ENCODE data around the gene SRRM4.
"Not testable (repeated sequence)": the region's sequence is repeated elsewhere in the genome, so short reads cannot be mapped to it uniquely, and the experiment has no call there.

Gene SRRM4

GRCh38 chr12:119008691-119009221 is 27.4 kb downstream of the SRRM4 start:
- peak; percentile 47 for DNase-seq (ENCODE audit: low spot score)

GRCh38 chr12:119011231-119011630 is 29.9 kb downstream of the SRRM4 start:
- DNase-seq (ENCODE audit: low spot score): no peak

- DNase-seq (ENCODE audit: low spot score): no peak
Measured at GRCh38 chr12:119012179-119012578, 30.8 kb downstream of the SRRM4 start.

GRCh38 chr12:119013023-119013422 is 31.7 kb downstream of the SRRM4 start:
- no peak for DNase-seq (ENCODE audit: low spot score)

DNA sequence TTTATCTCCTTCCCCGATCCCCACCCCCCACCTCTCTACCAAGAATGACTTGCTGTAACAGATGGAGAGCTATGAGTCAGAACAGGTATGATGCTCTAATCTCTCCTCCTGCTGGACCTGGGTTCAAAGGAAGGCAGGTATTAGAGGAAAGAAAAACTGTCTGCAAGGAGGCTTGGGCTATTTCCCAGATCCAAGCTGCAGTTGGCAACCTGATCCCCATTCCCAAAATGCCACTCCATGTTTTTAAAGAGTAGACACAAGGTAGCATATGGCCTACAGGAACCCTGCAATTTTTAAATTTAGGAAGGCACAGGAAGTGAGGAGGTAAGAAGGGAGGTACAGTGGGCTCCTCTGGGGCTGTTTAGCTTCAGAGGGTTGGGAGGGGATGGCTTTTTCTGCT is 33.0 kb downstream of the SRRM4 start:
- DNase-seq (ENCODE audit: low spot score): no peak

- no peak for DNase-seq (ENCODE audit: low spot score)
Measured at GRCh38 chr12:119016715-119017114, 35.4 kb downstream of the SRRM4 start.

- no peak for DNase-seq (ENCODE audit: low spot score)
Measured at GRCh38 chr12:119019166-119019565, 37.8 kb downstream of the SRRM4 start.

GRCh38 chr12:119020406-119021360 is 39.3 kb downstream of the SRRM4 start:
- DNase-seq (ENCODE audit: low spot score): peak; percentile 87

DNA sequence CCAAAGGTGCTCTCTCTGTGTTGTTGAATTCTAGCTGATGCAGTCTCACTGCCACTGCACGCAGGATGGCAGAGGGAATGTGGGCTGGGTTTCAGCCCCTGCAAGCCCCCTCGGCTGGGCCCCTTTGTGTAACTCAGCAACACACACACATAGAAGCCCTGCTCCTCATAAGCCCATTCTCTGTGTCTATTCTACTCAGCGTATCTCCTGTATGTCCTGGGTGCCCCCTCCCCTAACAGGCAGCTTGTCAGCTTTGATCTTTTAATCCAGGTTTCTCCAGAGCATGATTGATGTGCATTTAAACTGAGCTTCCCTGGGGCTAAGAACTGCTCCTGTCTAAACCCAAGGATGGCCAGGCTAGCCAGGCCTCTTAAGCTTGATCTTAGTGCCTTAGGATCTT is 43.0 kb downstream of the SRRM4 start:
- no peak for DNase-seq (ENCODE audit: low spot score)

DNA sequence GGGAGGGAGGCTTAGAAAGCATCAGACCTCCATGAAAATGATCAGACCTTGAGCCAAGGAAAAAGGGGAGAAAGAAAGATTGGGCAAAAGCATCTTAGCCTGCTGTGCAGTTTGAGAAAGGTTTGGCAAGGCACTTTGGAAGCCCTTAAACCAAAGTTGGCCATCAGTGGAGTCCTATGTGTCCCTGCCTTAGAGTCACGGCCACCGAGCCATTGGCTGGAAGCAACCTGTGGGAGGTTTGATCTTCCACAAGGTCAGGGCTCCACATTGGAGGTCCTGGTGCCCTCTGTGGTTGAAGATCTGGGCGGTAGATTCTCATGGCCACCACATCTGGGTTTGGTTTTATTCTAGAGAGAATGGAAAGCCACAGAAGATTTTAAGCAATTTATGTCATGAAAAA is 44.4 kb downstream of the SRRM4 start:
- DNase-seq (ENCODE audit: low spot score): no peak

DNA sequence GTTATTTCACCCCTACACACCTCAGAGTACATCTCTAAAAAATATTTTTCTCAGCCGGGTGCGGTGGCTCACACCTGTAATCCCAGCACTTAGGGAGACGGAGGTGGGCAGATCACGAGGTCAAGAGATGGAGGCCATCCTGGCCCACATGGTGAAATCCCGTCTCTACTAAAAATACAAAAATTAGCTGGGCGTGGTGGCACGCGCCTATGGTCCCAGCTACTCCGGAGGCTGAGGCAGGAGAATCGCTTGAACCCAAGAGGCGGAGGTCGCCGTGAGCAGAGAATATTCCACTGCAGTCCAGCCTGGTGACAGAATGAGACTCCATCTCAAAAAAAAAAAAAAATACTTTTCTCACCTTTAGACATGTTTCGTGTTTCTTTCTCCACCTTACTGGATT is 52.0 kb downstream of the SRRM4 start:
- DNase-seq (ENCODE audit: low spot score): not testable (repeated sequence)

- peak; percentile 72 for DNase-seq (ENCODE audit: low spot score)
Measured at GRCh38 chr12:119036878-119037825, 55.8 kb downstream of the SRRM4 start.

GRCh38 chr12:119044094-119044493 is 62.8 kb downstream of the SRRM4 start:
- no peak for DNase-seq (ENCODE audit: low spot score)

GRCh38 chr12:119047641-119048040 is 66.3 kb downstream of the SRRM4 start:
- no peak for DNase-seq (ENCODE audit: low spot score)

- no peak for DNase-seq (ENCODE audit: low spot score)
Measured at GRCh38 chr12:119050663-119051062, 69.3 kb downstream of the SRRM4 start.

DNA sequence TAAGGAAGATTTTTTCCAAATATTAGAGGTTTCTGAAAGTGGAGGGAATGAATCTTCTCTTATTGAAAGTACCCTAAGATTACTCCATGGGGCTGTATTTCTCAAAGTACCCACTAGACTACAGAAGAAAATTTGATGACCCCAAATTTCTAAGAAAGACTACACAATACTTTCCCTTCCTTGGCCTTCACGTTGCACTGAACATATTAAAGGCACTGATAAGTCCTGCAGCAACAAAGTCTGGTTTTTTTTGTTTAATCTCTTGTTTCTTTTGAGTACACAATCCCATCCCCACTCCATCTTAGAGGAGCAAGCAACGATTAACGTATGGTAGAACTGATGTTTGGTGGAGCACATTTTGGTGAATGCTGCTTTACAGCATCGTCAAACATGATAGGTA is 70.1 kb downstream of the SRRM4 start:
- DNase-seq (ENCODE audit: low spot score): no peak

GRCh38 chr12:119052001-119052400 is 70.7 kb downstream of the SRRM4 start:
- DNase-seq (ENCODE audit: low spot score): no peak

DNA sequence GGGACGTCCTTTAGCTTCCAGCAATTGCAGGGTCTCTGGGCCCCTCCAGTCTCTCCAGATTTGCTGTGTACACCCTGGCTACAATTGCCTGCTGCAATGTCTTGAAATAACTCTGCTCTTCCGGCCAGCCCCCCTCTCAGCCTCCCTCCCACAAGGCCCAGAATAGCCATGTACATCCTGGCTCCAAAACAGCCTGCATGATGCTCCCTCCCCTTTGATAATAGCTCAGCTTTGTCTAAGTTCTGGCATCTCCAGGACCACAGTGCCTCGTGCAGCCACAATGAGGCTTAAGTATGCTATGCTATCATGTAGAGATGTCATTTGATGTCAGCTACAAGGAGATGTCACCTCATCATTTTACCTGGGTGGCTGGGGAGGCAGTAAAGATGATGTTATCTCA is 74.6 kb downstream of the SRRM4 start:
- DNase-seq (ENCODE audit: low spot score): no peak

DNA sequence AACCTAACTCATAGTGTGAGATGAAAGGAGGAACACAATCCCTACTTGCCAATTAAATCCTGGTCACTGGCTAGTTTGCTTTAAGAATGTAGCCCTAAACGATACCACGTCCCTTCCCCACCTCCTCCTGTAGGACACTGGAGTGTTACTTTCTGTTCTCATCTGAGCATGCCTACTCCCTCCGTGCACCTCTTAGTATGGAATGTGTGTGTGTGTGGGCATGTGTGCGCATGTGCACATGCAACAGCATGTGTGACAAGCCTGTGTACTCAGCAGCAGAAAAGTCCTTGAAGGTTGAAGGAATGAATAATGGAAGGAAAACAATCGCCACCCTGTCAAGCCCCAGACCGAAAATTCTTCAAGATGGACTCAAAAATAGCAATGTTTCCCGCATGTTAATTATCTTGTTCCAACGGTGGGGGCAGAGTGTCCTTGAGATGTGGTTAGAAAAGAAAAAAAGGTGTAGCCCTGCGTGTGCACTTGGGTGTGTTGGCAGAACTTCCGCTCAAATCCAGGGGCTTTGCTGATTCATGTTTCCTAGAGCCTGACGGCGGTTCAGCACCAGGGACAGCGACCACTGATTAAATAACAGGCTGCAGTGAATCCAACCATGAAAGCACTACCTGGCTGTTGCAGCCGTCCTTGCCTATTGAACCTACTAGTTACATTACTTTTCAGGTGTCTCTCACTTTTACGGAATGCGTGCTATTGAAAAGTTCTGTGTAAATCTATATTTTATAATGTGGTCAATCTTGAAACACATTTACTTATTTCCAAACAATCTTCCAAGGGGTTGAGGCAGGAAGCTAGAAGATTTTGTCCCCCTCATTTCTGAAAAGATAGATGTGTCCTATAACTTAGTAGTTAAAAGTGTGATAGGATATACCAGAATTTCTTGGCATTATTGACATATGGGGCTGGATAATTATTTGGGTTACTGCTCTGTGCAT is 79.8 kb downstream of the SRRM4 start:
- DNase-seq (ENCODE audit: low spot score): peak; percentile 76

DNA sequence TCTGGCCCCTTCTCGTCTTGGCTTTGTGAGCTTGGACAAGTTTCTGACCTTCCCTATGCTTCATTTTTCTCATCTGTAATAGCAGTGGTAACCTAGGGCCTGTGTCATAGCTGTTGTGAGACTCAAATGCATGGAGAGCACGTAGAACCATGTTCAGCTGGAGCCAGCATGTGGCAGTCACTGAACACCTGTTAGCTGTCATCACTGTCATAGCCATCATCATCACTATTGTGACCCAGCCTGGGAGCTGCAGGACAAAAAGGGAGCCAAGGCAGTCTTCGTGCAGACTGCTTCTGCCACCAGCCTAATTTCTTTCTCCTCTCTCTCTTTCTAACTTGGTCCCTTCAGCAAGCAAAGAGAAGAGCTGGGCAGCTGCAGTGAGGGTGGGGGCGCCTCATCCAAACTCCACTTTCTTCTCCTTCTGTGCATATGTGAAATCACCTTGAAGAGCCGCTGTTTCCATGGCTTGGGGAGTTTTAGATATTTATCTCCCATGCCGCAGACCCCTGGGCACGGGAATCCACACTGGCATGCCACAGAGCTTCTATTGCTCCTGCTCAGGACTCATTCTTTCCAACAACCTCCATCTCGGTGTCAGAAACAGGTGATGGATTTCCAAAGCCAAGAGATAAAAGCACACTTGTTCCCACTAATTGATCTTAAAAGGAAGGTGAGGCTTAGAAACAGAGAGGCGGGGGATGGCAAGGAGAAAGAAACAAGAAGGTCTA is 87.0 kb downstream of the SRRM4 start:
- no peak for DNase-seq (ENCODE audit: low spot score)
